Cardiac fibroblast (primary cell): Measurements from ENCODE around the gene PNPO.
"Not testable (repeated sequence)": the region's sequence is repeated elsewhere in the genome, so short reads cannot be mapped to it uniquely, and the experiment has no call there.

ENCODE experiments used
- DNase-seq, 2 donors: peaks; one replicate each; pipeline versions ENCODE4 v3.0.0 to v3.0.0-alpha.2; 2010; ENCODE audit warnings: low read depth in 2 of 2
- H3K4me3 ChIP-seq, 2 donors: replicated peaks in 1 of 2; 1 replicate in 1 of 2; 2 replicates in 1 of 2; pipeline ENCODE4 v1.5.1; 2011; ENCODE audit warnings: low read depth in 2 of 2, low read length in 2 of 2, mild to moderate bottlenecking in 2 of 2, moderate library complexity in 1 of 2
- CTCF ChIP-seq: IDR thresholded peaks from one replicate; pipeline ENCODE4 v1.5.1; 2011; ENCODE audit warnings: low read depth, mild to moderate bottlenecking, low read length, inconsistent platforms

Gene PNPO

GRCh38 chr17:47929218-47930000, 12.0 kb upstream of the PNPO start:
- no peak overlapping the region for H3K4me3 ChIP-seq
- no peak for DNase-seq
- no peak for TF ChIP-seq CTCF

- TF ChIP-seq CTCF: no peak
- no peak overlapping the region for H3K4me3 ChIP-seq
- no peak for DNase-seq
These were observed 9.5 kb upstream of the PNPO start for GRCh38 chr17:47931848-47932247.

GRCh38 chr17:47934856-47935255, 6.5 kb upstream of the PNPO start:
- no peak for TF ChIP-seq CTCF
- no peak overlapping the region for H3K4me3 ChIP-seq
- peak in 1 of 2 donors; percentile 75 for DNase-seq

GRCh38 chr17:47935468-47935867, 5.9 kb upstream of the PNPO start:
- DNase-seq, H3K4me3 ChIP-seq: not testable (repeated sequence)

GRCh38 chr17:47935961-47936360, 5.4 kb upstream of the PNPO start:
- TF ChIP-seq CTCF: no peak
- no peak overlapping the region for H3K4me3 ChIP-seq
- DNase-seq: peak; percentile 51 to 82

GRCh38 chr17:47937941-47938340, 3.4 kb upstream of the PNPO start:
- TF ChIP-seq CTCF: no peak
- H3K4me3 ChIP-seq: no peak overlapping the region
- no peak for DNase-seq

- DNase-seq: no peak
- TF ChIP-seq CTCF: no peak
These were observed 732 bp downstream of the PNPO start for GRCh38 chr17:47942096-47942510.

More at GRCh38 chr17:47942096-47942510, 732 bp downstream of the PNPO start:
- peak overlapping the region; percentile 83 to 90 for H3K4me3 ChIP-seq
